HCT116 (cell line): Measurements from ENCODE around the gene ATP5PD. TPM values are rescaled to one million over a fixed set of nuclear protein-coding genes. Genes with fewer than 3 reads are reported as not detected.

Source experiments
- ATAC-seq: fragments of 200-7000 bp; cut with Tn5 transposase; 2 replicates; pipeline ENCODE4 v1.9.1; 2020; ENCODE audit warnings: mild to moderate bottlenecking, moderate library complexity
- BruUV-seq: library from RNA; stranded (reverse); fragments of 400-500 nt; replicated peaks from 2 replicates; lab custom pipeline; 2021; lab: Mats Ljungman, UMichigan
- CTCF ChIA-PET: fragments of 300-600 bp; sonication (Branson Sonifier 250); formaldehyde crosslinking; loops from one replicate; lab custom pipeline; 2021; ENCODE audit warnings: antibody characterized with exemption; lab: Charles Lee
- POLR2A ChIA-PET: fragments of 300-600, 350-600 bp; sonication (Branson Sonifier 250); formaldehyde crosslinking; loops from one replicate; lab custom pipeline; 2021; ENCODE audit warnings: antibody characterized with exemption; lab: Charles Lee
- RAD21 ChIA-PET, 2 experiments: fragments of 300-600 bp; sonication (Branson Sonifier 250); formaldehyde crosslinking; loops; one replicate each; lab custom pipeline; 2023; ENCODE audit warnings: low total read pairs in 2 of 2; ENCODE audit not compliant: uncharacterized antibody in 2 of 2, unreplicated experiment in 2 of 2, low non-redundant PET in 1 of 2; lab: Charles Lee
- DNase-seq: peaks from one replicate; pipeline ENCODE4 v3.0.0-alpha.2; 2010; ENCODE audit warnings: low read depth, low spot score
- H2AFZ ChIP-seq: fragments of 200-600 bp; shearing (Covaris generic), sonication (generic); 2 replicates; pipeline ENCODE4 v1.6.1; 2017; ENCODE audit warnings: low read depth, mixed run types, mixed read lengths, antibody characterized with exemption, low read length; ENCODE audit not compliant: poor library complexity, severe bottlenecking
- H3K27ac ChIP-seq: 2 replicates; pipeline ENCODE4 v1.5.1; 2012; ENCODE audit warnings: low read depth, low read length
- H3K27me3 ChIP-seq: fragments of 200-600 bp; sonication (generic); 2 replicates; pipeline ENCODE4 v1.6.1; 2016; ENCODE audit warnings: mixed run types, low read length, mixed read lengths; ENCODE audit not compliant: insufficient read depth
- H3K36me3 ChIP-seq, 2 experiments: fragments of 200-500 bp in 1 of 2; fragments of 200-600 bp in 1 of 2; sonication (Bioruptor generic) in 1 of 2; sonication (generic) in 1 of 2; 2 replicates each; pipeline versions ENCODE4 v1.5.1 to v1.6.1; 2014 to 2016; ENCODE audit warnings: low read length in 2 of 2, inconsistent platforms in 1 of 2, mixed read lengths in 1 of 2, mixed run types in 1 of 2; ENCODE audit not compliant: insufficient read depth in 2 of 2, control insufficient read depth in 1 of 2
- H3K4me1 ChIP-seq, 2 experiments: fragments of 200-600 bp in 1 of 2; sonication (generic) in 1 of 2; 2 replicates each; pipeline versions ENCODE4 v1.5.1 to v1.6.1; 2012 to 2017; ENCODE audit warnings: low read length in 2 of 2, inconsistent platforms in 1 of 2, mild to moderate bottlenecking in 1 of 2, mixed read lengths in 1 of 2, mixed run types in 1 of 2, moderate library complexity in 1 of 2; ENCODE audit not compliant: insufficient read depth in 2 of 2, control insufficient read depth in 1 of 2
- H3K4me2 ChIP-seq: fragments of 200-600 bp; sonication (generic); 2 replicates; pipeline ENCODE4 v1.6.1; 2017; ENCODE audit warnings: mixed run types, low read length, mixed read lengths
- H3K4me3 ChIP-seq, 2 experiments: fragments of 200-600 bp in 1 of 2; sonication (generic) in 1 of 2; replicated peaks in 1 of 2; 2 replicates each; pipeline ENCODE4 v1.5.1; 2011 to 2016; ENCODE audit warnings: low read length in 2 of 2, control low read depth in 1 of 2, low read depth in 1 of 2, mild to moderate bottlenecking in 1 of 2, mixed read lengths in 1 of 2, mixed run types in 1 of 2
- H3K79me2 ChIP-seq: fragments of 200-600 bp; sonication (generic); 2 replicates; pipeline ENCODE4 v1.6.1; 2017; ENCODE audit warnings: mild to moderate bottlenecking, mixed run types, low read length, moderate library complexity, mixed read lengths; ENCODE audit not compliant: insufficient read depth
- H3K9ac ChIP-seq: fragments of 200-600 bp; sonication (generic); 2 replicates; pipeline ENCODE4 v1.6.1; 2016; ENCODE audit warnings: low read length, mixed read lengths
- H3K9me2 ChIP-seq: fragments of 200-600 bp; sonication (generic), shearing (Covaris generic); 2 replicates; pipeline ENCODE4 v1.6.1; 2017; ENCODE audit warnings: mixed run types, mild to moderate bottlenecking, moderate library complexity; ENCODE audit not compliant: insufficient read depth
- H3K9me3 ChIP-seq, 2 experiments: fragments of 200-500 bp in 1 of 2; fragments of 200-600 bp in 1 of 2; sonication (Bioruptor generic) in 1 of 2; sonication (generic) in 1 of 2; 2 replicates each; pipeline ENCODE4 v1.6.1; 2014 to 2017; ENCODE audit warnings: low read length in 2 of 2, mixed read lengths in 2 of 2, inconsistent platforms in 1 of 2, low read depth in 1 of 2, mild to moderate bottlenecking in 1 of 2, mixed run types in 1 of 2, moderate library complexity in 1 of 2; ENCODE audit not compliant: control insufficient read depth in 1 of 2, insufficient read depth in 1 of 2
- H4K20me1 ChIP-seq: fragments of 200-600 bp; sonication (generic), shearing (Covaris generic); 2 replicates; pipeline ENCODE4 v1.6.1; 2017; ENCODE audit warnings: mixed run types, mild to moderate bottlenecking, moderate library complexity; ENCODE audit not compliant: insufficient read depth
- CTCF ChIP-seq, 3 experiments: fragments of 200-600 bp in 1 of 3; sonication (generic) in 1 of 3; IDR thresholded peaks in 2 of 3; conservative IDR thresholded peaks in 1 of 3; 2 replicates each; pipeline ENCODE4 v1.5.1; 2012 to 2017; ENCODE audit warnings: low read depth in 2 of 3, low read length in 2 of 3, antibody characterized with exemption in 1 of 3, borderline replicate concordance in 1 of 3, control low read depth in 1 of 3, mild to moderate bottlenecking in 1 of 3, mixed read lengths in 1 of 3, mixed run types in 1 of 3, moderate library complexity in 1 of 3; ENCODE audit not compliant: insufficient read depth in 1 of 3
- POLR2A ChIP-seq: IDR thresholded peaks from 2 replicates; pipeline ENCODE4 v1.7.0; 2011; ENCODE audit warnings: borderline replicate concordance; ENCODE audit not compliant: insufficient read depth, insufficient read length; ENCODE audit errors: extremely low read depth
- POLR2AphosphoS5 ChIP-seq: IDR thresholded peaks from 2 replicates; pipeline ENCODE4 v1.6.1; 2011; ENCODE audit warnings: mild to moderate bottlenecking, low read depth, low read length, moderate library complexity
- YY1 ChIP-seq: IDR thresholded peaks from 2 replicates; pipeline ENCODE4 v1.6.1; 2011; ENCODE audit warnings: low read length, low read depth, moderate library complexity, mild to moderate bottlenecking; ENCODE audit not compliant: insufficient replicate concordance; ENCODE audit errors: extremely low read depth
- ZFX ChIP-seq: fragments of 450-650 bp; IDR thresholded peaks from 2 replicates; pipeline ENCODE4 v1.6.1; 2017
- ZNF274 ChIP-seq: fragments of 200-500 bp; sonication (Bioruptor generic); IDR thresholded peaks from 2 replicates; pipeline ENCODE4 v1.6.1; 2014; ENCODE audit warnings: mild to moderate bottlenecking, low read depth, low read length, inconsistent platforms
- intact Hi-C: fragments of 100-400 bp; cut with micrococcal nuclease; formaldehyde crosslinking; loops from 2 replicates; pipeline ENCODE4 v1.10.0; 2022
- total RNA-seq: library from RNA; stranded (reverse); gene quantifications from one replicate; pipeline ENCODE4 v1.2.1, GENCODE V29; 2021; ENCODE audit not compliant: unreplicated experiment

ATP5PD gene
- total RNA-seq, 1 experiment from 2014 or later, result 407 TPM

DNA sequence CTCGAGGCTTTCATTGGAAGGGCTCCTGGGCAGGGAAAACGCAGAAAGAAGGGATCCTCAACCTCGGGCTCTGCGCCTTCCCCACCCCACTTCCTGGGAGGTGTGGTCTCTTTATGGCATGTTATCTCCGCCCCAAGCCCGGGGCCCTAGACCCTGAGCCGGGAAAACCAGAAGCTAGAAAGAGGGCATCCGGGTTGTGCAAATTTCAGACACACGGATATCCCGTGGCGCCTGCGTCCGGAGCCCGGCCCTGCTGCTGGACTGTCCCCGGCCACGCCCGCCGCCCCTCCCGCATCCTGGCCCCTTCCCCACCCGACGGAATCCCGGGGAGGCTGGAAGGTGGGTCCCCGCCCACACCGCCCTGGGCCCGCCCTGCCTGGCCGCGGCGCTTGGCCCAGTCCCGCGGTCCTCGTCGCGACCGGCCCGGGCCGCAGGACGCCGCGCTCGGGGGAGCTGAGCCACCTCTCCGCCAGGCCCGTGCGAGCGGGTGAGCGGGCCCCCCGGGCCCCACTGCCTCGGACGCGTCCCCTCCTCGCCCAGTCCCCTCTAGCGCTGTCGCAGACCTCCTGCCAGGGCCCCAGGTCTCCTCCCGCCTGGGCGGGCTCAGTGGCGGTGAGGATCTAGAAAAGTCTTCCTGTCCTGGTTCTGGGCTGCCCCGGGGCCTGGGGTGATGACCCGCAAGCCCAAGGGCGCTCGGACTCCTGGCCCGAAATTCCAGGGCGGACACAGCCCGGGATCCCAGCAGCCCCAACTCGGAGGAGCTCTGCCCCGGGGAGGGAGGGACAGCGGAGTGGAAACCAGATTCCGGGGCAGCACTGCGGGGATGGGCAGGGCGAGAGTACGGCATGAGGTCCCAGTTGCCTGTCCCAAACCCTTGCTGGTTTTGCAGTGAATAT is 41.0 kb upstream of the ATP5PD start, which contains the start of gene SLC16A5:
TSS of gene SLC16A5 (plus strand) at position 397 of the 896 bp plus-strand sequence. CDS start 5,683 bp downstream, outside the sequence.
- no TSS peak for BruUV-seq
- TF ChIP-seq YY1, result peak; percentile 53
- peak; percentile 95 for TF ChIP-seq POLR2AphosphoS5
- peak; percentile 94 for TF ChIP-seq ZFX
- TF ChIP-seq POLR2A, result peak; percentile 77
- no peak for TF ChIP-seq CTCF (IDR thresholded peaks at IDR 0.05 in 2 of 3, conservative IDR thresholded peaks at IDR 0.05 in 1 of 3; ENCODE audit: borderline replicate concordance in 1 of 3, insufficient read depth in 1 of 3, low read depth in 2 of 3, low read length in 2 of 3)
- TF ChIP-seq ZNF274, result no peak
- H2AFZ ChIP-seq, result no peak within 1 kb of the TSS
- peak within 1 kb of the TSS; percentile 92 for H3K4me2 ChIP-seq
- H3K27me3 ChIP-seq, result no peaks in the 10 kb centered on the region
- no peaks in the 10 kb centered on the region for H3K9me3 ChIP-seq
- ChIA-PET RAD21 (interaction anchor here (0.5 to 1.3 kb wide), 6 partner anchors 9 to 53 kb away, joined by 3 to 4 read pairs (median 3); no protein-coding TSS in a partner anchor), POLR2A (interaction anchor here (0.7 to 2.1 kb wide), 18 partner anchors 8 to 183 kb away, joined by 3 to 21 read pairs (median 4); partner anchors contain the start of genes ARMC7, MIF4GD and MRPL58), CTCF (interaction anchor here (0.6 to 2.6 kb wide), 11 partner anchors 8 to 126 kb away, joined by 3 to 12 read pairs (median 4); partner anchors contain the start of gene NT5C)
- H3K27ac ChIP-seq, result peak within 1 kb of the TSS; percentile 99
- peaks cover 72 to 89% of the 10 kb centered on the region in 2 experiments for H3K4me1 ChIP-seq
- H3K9ac ChIP-seq, result peak within 1 kb of the TSS; percentile 97
- H3K36me3 ChIP-seq, result no peaks in the 10 kb centered on the region; a peak in 1 of 4 replicates
- peak; percentile 78 for ATAC-seq
- peak within 1 kb of the TSS; percentile 76 to 83 for H3K4me3 ChIP-seq
- DNase-seq, result peak; percentile 84
- H4K20me1 ChIP-seq, result no peaks in the 10 kb centered on the region
- no peaks in the 10 kb centered on the region for H3K9me2 ChIP-seq
- intact Hi-C loops, result loop anchor here (1.0 kb wide), 1 partner anchor 8 kb away; no protein-coding TSS in a partner anchor
- H3K79me2 ChIP-seq, result peaks cover 47% of the 10 kb centered on the region
